Lower leg skin (tissue), 3 donors: ENCODE results near the gene B3GAT2.

ENCODE experiments used
- CTCF ChIP-seq, 3 donors: fragments of 450-650 bp; IDR thresholded peaks; one replicate each; pipeline ENCODE4 v1.5.1; 2016; ENCODE audit warnings: antibody characterized with exemption in 3 of 3, mild to moderate bottlenecking in 3 of 3, moderate library complexity in 2 of 3
- POLR2A ChIP-seq, 2 donors: fragments of 450-650 bp; IDR thresholded peaks; one replicate each; pipeline ENCODE4 v1.6.1; 2016 to 2017; ENCODE audit warnings: antibody characterized with exemption in 2 of 2, mild to moderate bottlenecking in 1 of 2, moderate library complexity in 1 of 2

GRCh38 chr6:70860920-70861319 lies 95.9 kb downstream of the B3GAT2 start:
- TF ChIP-seq CTCF (IDR thresholded peaks at IDR 0.05): no peak
- no peak for TF ChIP-seq POLR2A (IDR thresholded peaks at IDR 0.05)
